Measurements from ENCODE around the gene PEPD. TPM values are rescaled to one million over a fixed set of nuclear protein-coding genes. Genes with fewer than 3 reads are reported as not detected.

PEPD gene
- total RNA-seq, 3 donors from 2014 or later: 42.1 to 127 (median 82.3) TPM

DNA sequence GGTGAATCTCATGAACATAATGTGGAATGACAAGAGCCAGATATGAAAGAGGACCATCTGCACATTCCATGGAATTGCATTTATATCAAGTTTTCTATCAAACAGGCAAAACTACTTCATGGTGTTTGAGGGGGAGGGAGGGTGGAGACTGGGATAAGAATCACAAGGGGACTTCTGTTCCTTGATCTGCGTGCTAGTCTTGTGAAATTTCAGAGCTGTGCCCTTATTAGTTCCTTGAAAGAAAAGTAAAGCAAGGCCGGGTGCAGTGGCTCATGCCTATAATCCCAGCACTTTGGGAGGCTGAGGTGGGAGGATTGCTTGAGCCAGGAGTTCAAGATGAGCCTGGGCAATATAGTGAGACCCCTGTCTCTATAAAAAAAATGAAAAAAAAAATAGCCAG lies 178.3 kb downstream of the PEPD start:
- Histone ChIP-seq H3K27me3 (no peaks in the 10 kb centered on the region), H3K9me3 (no peaks in the 10 kb centered on the region), H3K4me1 (no peaks in the 10 kb centered on the region), H3K36me3 (no peaks in the 10 kb centered on the region), H3K27ac (no peak overlapping the region), H3K4me3 (no peak overlapping the region)
- intact Hi-C loops (cut with DNase I; ENCODE audit: low total_unique reads): no loop called here
- no peak for DNase-seq (ENCODE audit: low spot score in 2 of 2)
- TF ChIP-seq CTCF (IDR thresholded peaks at IDR 0.05): no peak
- no peak for TF ChIP-seq POLR2A (IDR thresholded peaks at IDR 0.05)
- TF ChIP-seq POLR2AphosphoS5 (IDR thresholded peaks at IDR 0.05): no peak

- Histone ChIP-seq H3K4me3 (no peak overlapping the region), H3K36me3 (no peaks in the 10 kb centered on the region), H3K27me3 (no peaks in the 10 kb centered on the region), H3K27ac (no peak overlapping the region), H3K4me1 (no peaks in the 10 kb centered on the region), H3K9me3 (no peaks in the 10 kb centered on the region)
- TF ChIP-seq CTCF (IDR thresholded peaks at IDR 0.05): no peak
- TF ChIP-seq POLR2AphosphoS5 (IDR thresholded peaks at IDR 0.05): no peak
- TF ChIP-seq POLR2A (IDR thresholded peaks at IDR 0.05): no peak
- intact Hi-C loops (cut with DNase I; ENCODE audit: low total_unique reads): no loop called here
- DNase-seq (ENCODE audit: low spot score in 2 of 2): no peak
Observed at GRCh38 chr19:33340991-33341390, 180.6 kb downstream of the PEPD start.

DNA sequence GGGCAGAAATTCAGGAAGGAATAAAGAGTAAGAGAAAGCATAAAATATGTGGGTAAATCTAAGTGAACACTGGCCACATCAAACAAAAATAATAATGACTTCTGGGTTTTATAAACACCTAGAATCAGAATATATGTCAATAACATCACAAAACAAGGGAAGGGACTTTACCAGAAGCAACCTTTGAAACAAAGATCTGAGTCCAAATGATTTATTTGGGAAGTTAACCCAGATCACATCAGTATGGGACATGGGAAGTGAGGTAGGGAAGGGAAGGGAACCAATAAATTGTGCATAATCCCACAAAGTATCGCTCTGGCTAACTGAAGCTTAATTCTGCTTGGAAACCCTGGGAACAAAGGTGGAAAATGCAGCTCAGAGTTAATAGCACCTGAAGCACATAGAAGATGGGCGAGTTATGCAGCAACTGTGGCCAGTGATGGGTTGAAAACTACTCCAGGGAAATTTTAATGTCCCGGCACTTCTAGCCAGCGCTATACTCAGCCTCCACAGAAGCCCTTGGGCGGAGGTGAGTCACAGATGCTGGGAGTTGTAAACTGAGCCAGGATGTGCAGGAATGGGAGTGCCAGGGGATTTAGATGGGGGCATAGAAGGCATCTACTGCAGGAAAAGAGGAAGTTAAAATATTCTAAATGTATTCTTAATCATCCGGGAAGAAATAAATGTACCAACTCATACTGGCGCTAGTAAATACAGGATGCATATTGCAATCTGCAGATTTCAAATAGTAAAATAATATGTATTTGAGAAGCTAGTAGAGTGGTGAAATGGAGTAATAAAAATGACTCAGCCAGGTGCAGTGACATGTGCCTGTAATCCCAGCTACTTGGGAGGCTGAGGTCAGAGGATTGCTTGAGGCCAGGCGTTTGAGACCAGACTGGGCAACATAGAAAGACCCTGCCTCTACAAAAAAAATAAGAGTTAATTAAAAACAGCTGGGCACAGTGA lies 182.3 kb downstream of the PEPD start:
- H3K4me1 ChIP-seq: no peaks in the 10 kb centered on the region
- H3K9me3 ChIP-seq: no peaks in the 10 kb centered on the region
- DNase-seq (ENCODE audit: low spot score in 2 of 2): no peak
- no peak overlapping the region for H3K27ac ChIP-seq
- intact Hi-C loops (cut with DNase I; ENCODE audit: low total_unique reads): no loop called here
- no peaks in the 10 kb centered on the region for H3K27me3 ChIP-seq
- no peak overlapping the region for H3K4me3 ChIP-seq
- H3K36me3 ChIP-seq: no peaks in the 10 kb centered on the region
- TF ChIP-seq POLR2AphosphoS5 (IDR thresholded peaks at IDR 0.05) (no peak), CTCF (IDR thresholded peaks at IDR 0.05) (no peak), POLR2A (IDR thresholded peaks at IDR 0.05) (no peak)

Other genes starting within 250 kb of the PEPD start
- gene CEBPA, start 219.3 kb downstream of the PEPD start, total RNA-seq: 100 to 1,000 TPM in 1 of 3 donors, 10 to 100 TPM in 2; 35.1 to 263 (median 67.5) TPM
- gene CEBPG, start 148.1 kb downstream of the PEPD start, total RNA-seq: 10 to 100 TPM; 23.3 to 32.0 (median 23.4) TPM
- 10 to 100 TPM in 1 of 3 donors, 1 to 10 TPM in 1, under 1 TPM in 1; 0.16 to 14.1 (median 1.6) TPM for gene CHST8, start 100.2 kb upstream of the PEPD start, total RNA-seq